ENCODE measurements around the gene DPYSL3. TPM values are rescaled to one million over a fixed set of nuclear protein-coding genes. Genes with fewer than 3 reads are reported as not detected.
A peak's percentile ranks its signal among the peaks of the same experiment; 100 is the strongest.

Gene DPYSL3
- total RNA-seq, 1 experiment from 2014 or later, result 17.2 TPM

DNA sequence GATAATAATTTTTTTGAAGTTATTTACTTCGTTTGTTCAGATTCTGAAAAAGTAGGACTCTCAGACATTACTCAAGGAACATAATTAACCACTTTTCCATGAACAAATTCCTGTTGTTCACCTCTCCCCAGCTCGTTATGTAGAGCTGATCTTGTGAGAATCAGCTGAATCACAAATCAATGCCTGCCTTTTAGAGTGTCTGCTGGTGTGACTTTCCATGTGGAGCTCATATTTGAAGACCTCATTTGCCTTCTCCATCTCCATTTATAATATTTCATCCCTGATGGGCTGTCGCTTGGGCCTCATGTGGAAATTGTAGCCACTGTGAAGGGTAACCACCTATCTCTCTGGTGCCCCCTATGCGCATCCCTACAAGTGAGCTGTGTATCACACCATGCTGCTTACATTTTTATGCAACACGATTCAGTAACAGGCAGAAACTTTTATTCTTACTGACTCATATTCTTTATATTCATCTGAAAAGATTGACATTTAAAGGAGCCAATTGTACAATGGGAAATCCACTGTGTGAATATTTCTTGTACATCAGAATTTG is 163.8 kb downstream of the DPYSL3 start:
- ChIA-PET RAD21 (ENCODE audit: low non-redundant PET in 1 of 2, low total read pairs in 2 of 2, uncharacterized antibody in 2 of 2, unreplicated experiment in 2 of 2) (no interaction called here), CTCF (interaction anchor here (0.8 to 1.2 kb wide), 2 partner anchors 26 to 157 kb away, joined by 3 read pairs; no protein-coding TSS in a partner anchor), POLR2A (no interaction called here)
- Histone ChIP-seq H2AFZ (ENCODE audit: low read depth, low read length, poor library complexity, severe bottlenecking) (no peak overlapping the region), H3K9me3 (ENCODE audit: control insufficient read depth in 1 of 2, insufficient read depth in 1 of 2, low read depth in 1 of 2, low read length in 2 of 2) (no peaks in the 10 kb centered on the region), H3K4me2 (ENCODE audit: low read length) (no peak overlapping the region), H3K27me3 (ENCODE audit: insufficient read depth, low read length) (no peaks in the 10 kb centered on the region), H3K4me3 (replicated peaks in 1 of 2; ENCODE audit: low read depth in 1 of 2, low read length in 2 of 2) (no peak overlapping the region), H3K9me2 (ENCODE audit: insufficient read depth) (no peaks in the 10 kb centered on the region), H3K4me1 (ENCODE audit: control insufficient read depth in 1 of 2, insufficient read depth in 2 of 2, low read length in 2 of 2) (no peaks in the 10 kb centered on the region), H3K9ac (ENCODE audit: low read length) (no peak overlapping the region), H3K27ac (ENCODE audit: low read depth, low read length) (no peak overlapping the region), H4K20me1 (ENCODE audit: insufficient read depth) (no peaks in the 10 kb centered on the region), H3K79me2 (ENCODE audit: insufficient read depth, low read length) (no peaks in the 10 kb centered on the region), H3K36me3 (ENCODE audit: control insufficient read depth in 1 of 2, insufficient read depth in 2 of 2, low read length in 2 of 2) (no peaks in the 10 kb centered on the region)
- intact Hi-C loops (cut with micrococcal nuclease), result no loop called here
- TF ChIP-seq POLR2A (IDR thresholded peaks at IDR 0.05; ENCODE audit: borderline replicate concordance, extremely low read depth, insufficient read depth, insufficient read length), result no peak
- TF ChIP-seq CTCF (IDR thresholded peaks at IDR 0.05 in 2 of 3, conservative IDR thresholded peaks at IDR 0.05 in 1 of 3; ENCODE audit: borderline replicate concordance in 1 of 3, insufficient read depth in 1 of 3, low read depth in 2 of 3, low read length in 2 of 3), result peak in 2 of 3 experiments; percentile 26 to 30; a peak in 2 of 6 replicates
- ATAC-seq, result peak; percentile 82
- BruUV-seq (replicated peaks), result no TSS peak
- DNase-seq (ENCODE audit: low read depth, low spot score), result no peak

DNA sequence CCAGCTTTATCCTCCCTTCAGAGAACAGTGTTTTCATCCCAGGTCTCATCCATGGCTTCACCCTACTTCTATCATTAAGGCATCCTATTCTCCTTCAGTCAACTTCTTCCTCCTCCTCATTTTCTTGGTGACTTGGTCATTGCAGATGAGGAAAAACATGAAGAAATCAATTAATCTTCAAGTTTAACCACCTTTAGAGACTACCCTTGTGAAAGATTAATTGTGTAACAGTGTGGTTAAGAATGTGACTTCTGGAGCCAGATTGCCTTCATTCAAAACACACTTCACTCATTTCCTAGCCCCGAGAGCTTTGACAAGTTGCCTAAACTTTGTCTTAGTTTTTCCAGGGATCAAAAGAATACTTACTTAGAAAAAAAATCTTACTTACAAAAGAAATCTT is 165.0 kb downstream of the DPYSL3 start:
- H3K4me2 ChIP-seq (ENCODE audit: low read length), result no peak overlapping the region
- intact Hi-C loops (cut with micrococcal nuclease), result no loop called here
- no peaks in the 10 kb centered on the region for H3K9me2 ChIP-seq (ENCODE audit: insufficient read depth)
- no peak overlapping the region for H3K9ac ChIP-seq (ENCODE audit: low read length)
- no peak overlapping the region for H3K27ac ChIP-seq (ENCODE audit: low read depth, low read length)
- ATAC-seq (no peak), DNase-seq (ENCODE audit: low read depth, low spot score) (no peak)
- POLR2A ChIA-PET, result no interaction called here
- H3K79me2 ChIP-seq (ENCODE audit: insufficient read depth, low read length), result no peaks in the 10 kb centered on the region
- RAD21 ChIA-PET (ENCODE audit: low non-redundant PET in 1 of 2, low total read pairs in 2 of 2, uncharacterized antibody in 2 of 2, unreplicated experiment in 2 of 2), result no interaction called here
- H3K27me3 ChIP-seq (ENCODE audit: insufficient read depth, low read length), result no peaks in the 10 kb centered on the region
- TF ChIP-seq RAD21 (IDR thresholded peaks at IDR 0.05; ENCODE audit: low read depth), result no peak
- TF ChIP-seq TCF7L2 (IDR thresholded peaks at IDR 0.05; ENCODE audit: borderline replicate concordance, extremely low read depth, insufficient read depth, insufficient read length), result no peak
- no peak for TF ChIP-seq EZH2 (IDR thresholded peaks at IDR 0.05)
- H2AFZ ChIP-seq (ENCODE audit: low read depth, low read length, poor library complexity, severe bottlenecking), result no peak overlapping the region
- CTCF ChIA-PET, result no interaction called here
- no peaks in the 10 kb centered on the region for H3K9me3 ChIP-seq (ENCODE audit: control insufficient read depth in 1 of 2, insufficient read depth in 1 of 2, low read depth in 1 of 2, low read length in 2 of 2)
- no peaks in the 10 kb centered on the region for H3K36me3 ChIP-seq (ENCODE audit: control insufficient read depth in 1 of 2, insufficient read depth in 2 of 2, low read length in 2 of 2)
- H4K20me1 ChIP-seq (ENCODE audit: insufficient read depth), result no peaks in the 10 kb centered on the region
- no peak overlapping the region for H3K4me3 ChIP-seq (replicated peaks in 1 of 2; ENCODE audit: low read depth in 1 of 2, low read length in 2 of 2)
- H3K4me1 ChIP-seq (ENCODE audit: control insufficient read depth in 1 of 2, insufficient read depth in 2 of 2, low read length in 2 of 2), result no peaks in the 10 kb centered on the region
- BruUV-seq (replicated peaks), result no TSS peak
